WTC11 (cell line): Measurements from ENCODE around the gene RNF31. TPM values are rescaled to one million over a fixed set of nuclear protein-coding genes. Genes with fewer than 3 reads are reported as not detected.

Experiments
- ATAC-seq: fragments of 200-7000 bp; cut with Tn5 transposase; 2 replicates; pipeline ENCODE4 v1.10.0; 2021; ENCODE audit warnings: mild to moderate bottlenecking, moderate library complexity
- CTCF ChIA-PET: fragments of 300-600 bp; sonication (Branson Sonifier 250); formaldehyde crosslinking; loops from one replicate; lab custom pipeline; 2021; ENCODE audit warnings: antibody characterized with exemption; lab: Charles Lee
- POLR2A ChIA-PET: fragments of 350-600 bp; sonication (Branson Sonifier 250); formaldehyde crosslinking; loops from one replicate; lab custom pipeline; 2021; ENCODE audit warnings: antibody characterized with exemption; lab: Charles Lee
- DNase-seq: peaks from one replicate; pipeline ENCODE4 v3.0.0; 2021; ENCODE audit warnings: low spot score
- H3K27ac Mint-ChIP-seq: 2 replicates; pipeline ENCODE4 v1.8.0; 2021; ENCODE audit warnings: mixed read lengths
- H3K27me3 Mint-ChIP-seq: 2 replicates; pipeline ENCODE4 v1.8.0; 2021; ENCODE audit warnings: low read depth, mild to moderate bottlenecking, moderate library complexity, mixed read lengths
- H3K36me3 Mint-ChIP-seq: 2 replicates; pipeline ENCODE4 v1.8.0; 2021; ENCODE audit warnings: mixed read lengths
- H3K4me1 Mint-ChIP-seq: 2 replicates; pipeline ENCODE4 v1.8.0; 2022; ENCODE audit warnings: mixed read lengths
- H3K4me3 Mint-ChIP-seq: 2 replicates; pipeline ENCODE4 v1.8.0; 2021; ENCODE audit warnings: mild to moderate bottlenecking, moderate library complexity, mixed read lengths
- H3K9me3 Mint-ChIP-seq: 2 replicates; pipeline ENCODE4 v1.8.0; 2021; ENCODE audit warnings: mixed read lengths
- CREB1 ChIP-seq: sonication (generic); formaldehyde crosslinking; IDR thresholded peaks from 2 replicates; pipeline ENCODE4 v1.8.0; 2023; ENCODE audit warnings: mild to moderate bottlenecking, missing genetic modification reagents
- GABPB1 ChIP-seq: sonication (generic); formaldehyde crosslinking; IDR thresholded peaks from 2 replicates; pipeline ENCODE4 v1.8.1; 2023; ENCODE audit warnings: mild to moderate bottlenecking, missing genetic modification reagents
- KAT7 ChIP-seq: sonication (generic); formaldehyde crosslinking; IDR thresholded peaks from 2 replicates; pipeline ENCODE4 v1.8.1; 2023; ENCODE audit warnings: missing genetic modification reagents, mild to moderate bottlenecking, borderline replicate concordance
- NFE2L1 ChIP-seq: sonication (generic); formaldehyde crosslinking; IDR thresholded peaks from 2 replicates; pipeline ENCODE4 v1.8.1; 2023; ENCODE audit warnings: missing genetic modification reagents
- RELA ChIP-seq: sonication (generic); formaldehyde crosslinking; IDR thresholded peaks from 2 replicates; pipeline ENCODE4 v1.8.1; 2022; ENCODE audit warnings: missing genetic modification reagents, mild to moderate bottlenecking, borderline replicate concordance
- SP1 ChIP-seq: sonication (generic); formaldehyde crosslinking; conservative IDR thresholded peaks from 2 replicates; pipeline ENCODE4 v1.8.1; 2022; ENCODE audit warnings: missing genetic modification reagents
- ZNF219 ChIP-seq: sonication (generic); formaldehyde crosslinking; IDR thresholded peaks from 2 replicates; pipeline ENCODE4 v1.8.0; 2023; ENCODE audit warnings: missing genetic modification reagents, mild to moderate bottlenecking, borderline replicate concordance
- total RNA-seq: library from RNA; stranded (reverse); gene quantifications from 3 replicates; pipeline ENCODE4 v1.2.3, GENCODE V29; 2021
- TF ChIP-seq, protein P1 (sequence below): sonication (generic); formaldehyde crosslinking; IDR thresholded peaks from 2 replicates; pipeline ENCODE4 v1.8.0; 2022; ENCODE audit warnings: mild to moderate bottlenecking, missing genetic modification reagents
- TF ChIP-seq, protein P2 (sequence below): sonication (generic); formaldehyde crosslinking; IDR thresholded peaks from 2 replicates; pipeline ENCODE4 v1.8.0; 2022; ENCODE audit warnings: missing genetic modification reagents
- TF ChIP-seq, protein P3 (sequence below): sonication (generic); formaldehyde crosslinking; IDR thresholded peaks from 2 replicates; pipeline ENCODE4 v1.8.1; 2022; ENCODE audit warnings: low read depth, missing genetic modification reagents, borderline replicate concordance
- TF ChIP-seq, protein P4 (sequence below): sonication (generic); formaldehyde crosslinking; IDR thresholded peaks from 2 replicates; pipeline ENCODE4 v1.8.0; 2023; ENCODE audit warnings: mild to moderate bottlenecking, missing genetic modification reagents
- TF ChIP-seq, protein P5 (sequence below): fragments of 250-450 bp; sonication (Bioruptor Pico); IDR thresholded peaks from 2 replicates; pipeline ENCODE4 v1.9.0; 2021; ENCODE audit warnings: mild to moderate bottlenecking, borderline replicate concordance
- TF ChIP-seq, protein P6 (sequence below): sonication (generic); formaldehyde crosslinking; IDR thresholded peaks from 2 replicates; pipeline ENCODE4 v1.8.0; 2023; ENCODE audit warnings: missing genetic modification reagents, mild to moderate bottlenecking, borderline replicate concordance
- TF ChIP-seq, protein P7 (sequence below): sonication (generic); formaldehyde crosslinking; IDR thresholded peaks from 2 replicates; pipeline ENCODE4 v1.8.1; 2023; ENCODE audit warnings: mild to moderate bottlenecking, missing genetic modification reagents
- TF ChIP-seq, protein P8 (sequence below): sonication (generic); formaldehyde crosslinking; IDR thresholded peaks from 2 replicates; pipeline ENCODE4 v1.8.1; 2023; ENCODE audit warnings: mild to moderate bottlenecking, missing genetic modification reagents, moderate library complexity

Gene RNF31
- total RNA-seq, 1 experiment from 2014 or later, result 86.2 TPM

DNA sequence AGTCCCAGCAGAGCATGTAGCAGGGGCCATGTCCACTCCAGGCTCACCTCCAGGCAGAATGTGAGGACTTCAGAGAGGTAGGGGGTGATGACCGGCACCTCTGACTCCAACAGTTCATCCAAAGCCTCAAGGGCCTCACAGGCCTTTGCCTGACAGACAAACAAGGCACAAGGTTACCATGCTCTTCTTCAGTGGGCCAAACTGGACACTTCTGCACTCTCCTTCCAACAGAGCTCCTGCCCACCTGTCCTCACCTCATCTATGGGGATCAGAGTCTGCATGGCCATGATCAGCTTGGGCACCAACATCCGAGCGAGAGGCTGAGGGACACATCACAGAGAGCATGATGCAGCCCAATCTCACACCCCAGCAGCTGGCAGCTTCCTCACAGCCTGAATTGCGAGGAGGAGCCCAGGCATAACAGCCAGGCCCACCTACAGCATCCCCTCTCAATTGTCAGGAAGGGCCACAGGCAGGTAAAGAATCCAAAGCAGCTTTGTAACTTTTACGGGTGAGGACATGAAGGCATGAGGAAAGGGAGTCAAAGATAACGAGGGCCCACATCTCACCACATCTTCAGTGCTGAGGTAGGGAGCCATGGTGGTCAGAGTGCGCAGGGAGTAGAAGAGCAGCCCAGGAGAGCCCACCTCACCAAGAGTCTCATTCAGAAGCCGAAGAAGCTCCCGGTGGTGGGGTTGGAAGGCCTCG, 39.7 kb downstream of the RNF31 start:
- Mint-ChIP-seq H3K27me3 (no peaks in the 10 kb centered on the region), H3K9me3 (no peaks in the 10 kb centered on the region), H3K4me3 (peak overlapping the region; percentile 89), H3K36me3 (peaks cover 33% of the 10 kb centered on the region), H3K27ac (no peak overlapping the region)
- ChIA-PET POLR2A (no interaction called here), CTCF (interaction anchor here (3.3 kb wide), 1 partner anchor 26 kb away, joined by 24 read pairs; the partner anchor contains the start of gene IRF9)
- DNase-seq, result no peak
- TF ChIP-seq, protein P1, sequence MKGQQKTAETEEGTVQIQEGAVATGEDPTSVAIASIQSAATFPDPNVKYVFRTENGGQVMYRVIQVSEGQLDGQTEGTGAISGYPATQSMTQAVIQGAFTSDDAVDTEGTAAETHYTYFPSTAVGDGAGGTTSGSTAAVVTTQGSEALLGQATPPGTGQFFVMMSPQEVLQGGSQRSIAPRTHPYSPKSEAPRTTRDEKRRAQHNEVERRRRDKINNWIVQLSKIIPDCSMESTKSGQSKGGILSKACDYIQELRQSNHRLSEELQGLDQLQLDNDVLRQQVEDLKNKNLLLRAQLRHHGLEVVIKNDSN (CRISPR knock-in tag), result no peak
- TF ChIP-seq, protein P2, sequence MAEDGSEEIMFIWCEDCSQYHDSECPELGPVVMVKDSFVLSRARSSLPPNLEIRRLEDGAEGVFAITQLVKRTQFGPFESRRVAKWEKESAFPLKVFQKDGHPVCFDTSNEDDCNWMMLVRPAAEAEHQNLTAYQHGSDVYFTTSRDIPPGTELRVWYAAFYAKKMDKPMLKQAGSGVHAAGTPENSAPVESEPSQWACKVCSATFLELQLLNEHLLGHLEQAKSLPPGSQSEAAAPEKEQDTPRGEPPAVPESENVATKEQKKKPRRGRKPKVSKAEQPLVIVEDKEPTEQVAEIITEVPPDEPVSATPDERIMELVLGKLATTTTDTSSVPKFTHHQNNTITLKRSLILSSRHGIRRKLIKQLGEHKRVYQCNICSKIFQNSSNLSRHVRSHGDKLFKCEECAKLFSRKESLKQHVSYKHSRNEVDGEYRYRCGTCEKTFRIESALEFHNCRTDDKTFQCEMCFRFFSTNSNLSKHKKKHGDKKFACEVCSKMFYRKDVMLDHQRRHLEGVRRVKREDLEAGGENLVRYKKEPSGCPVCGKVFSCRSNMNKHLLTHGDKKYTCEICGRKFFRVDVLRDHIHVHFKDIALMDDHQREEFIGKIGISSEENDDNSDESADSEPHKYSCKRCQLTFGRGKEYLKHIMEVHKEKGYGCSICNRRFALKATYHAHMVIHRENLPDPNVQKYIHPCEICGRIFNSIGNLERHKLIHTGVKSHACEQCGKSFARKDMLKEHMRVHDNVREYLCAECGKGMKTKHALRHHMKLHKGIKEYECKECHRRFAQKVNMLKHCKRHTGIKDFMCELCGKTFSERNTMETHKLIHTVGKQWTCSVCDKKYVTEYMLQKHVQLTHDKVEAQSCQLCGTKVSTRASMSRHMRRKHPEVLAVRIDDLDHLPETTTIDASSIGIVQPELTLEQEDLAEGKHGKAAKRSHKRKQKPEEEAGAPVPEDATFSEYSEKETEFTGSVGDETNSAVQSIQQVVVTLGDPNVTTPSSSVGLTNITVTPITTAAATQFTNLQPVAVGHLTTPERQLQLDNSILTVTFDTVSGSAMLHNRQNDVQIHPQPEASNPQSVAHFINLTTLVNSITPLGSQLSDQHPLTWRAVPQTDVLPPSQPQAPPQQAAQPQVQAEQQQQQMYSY (CRISPR knock-in tag), result no peak
- TF ChIP-seq, protein P3, sequence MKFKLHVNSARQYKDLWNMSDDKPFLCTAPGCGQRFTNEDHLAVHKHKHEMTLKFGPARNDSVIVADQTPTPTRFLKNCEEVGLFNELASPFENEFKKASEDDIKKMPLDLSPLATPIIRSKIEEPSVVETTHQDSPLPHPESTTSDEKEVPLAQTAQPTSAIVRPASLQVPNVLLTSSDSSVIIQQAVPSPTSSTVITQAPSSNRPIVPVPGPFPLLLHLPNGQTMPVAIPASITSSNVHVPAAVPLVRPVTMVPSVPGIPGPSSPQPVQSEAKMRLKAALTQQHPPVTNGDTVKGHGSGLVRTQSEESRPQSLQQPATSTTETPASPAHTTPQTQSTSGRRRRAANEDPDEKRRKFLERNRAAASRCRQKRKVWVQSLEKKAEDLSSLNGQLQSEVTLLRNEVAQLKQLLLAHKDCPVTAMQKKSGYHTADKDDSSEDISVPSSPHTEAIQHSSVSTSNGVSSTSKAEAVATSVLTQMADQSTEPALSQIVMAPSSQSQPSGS (CRISPR knock-in tag), result no peak
- TF ChIP-seq SP1 (CRISPR knock-in tag), result no peak
- TF ChIP-seq, protein P4, sequence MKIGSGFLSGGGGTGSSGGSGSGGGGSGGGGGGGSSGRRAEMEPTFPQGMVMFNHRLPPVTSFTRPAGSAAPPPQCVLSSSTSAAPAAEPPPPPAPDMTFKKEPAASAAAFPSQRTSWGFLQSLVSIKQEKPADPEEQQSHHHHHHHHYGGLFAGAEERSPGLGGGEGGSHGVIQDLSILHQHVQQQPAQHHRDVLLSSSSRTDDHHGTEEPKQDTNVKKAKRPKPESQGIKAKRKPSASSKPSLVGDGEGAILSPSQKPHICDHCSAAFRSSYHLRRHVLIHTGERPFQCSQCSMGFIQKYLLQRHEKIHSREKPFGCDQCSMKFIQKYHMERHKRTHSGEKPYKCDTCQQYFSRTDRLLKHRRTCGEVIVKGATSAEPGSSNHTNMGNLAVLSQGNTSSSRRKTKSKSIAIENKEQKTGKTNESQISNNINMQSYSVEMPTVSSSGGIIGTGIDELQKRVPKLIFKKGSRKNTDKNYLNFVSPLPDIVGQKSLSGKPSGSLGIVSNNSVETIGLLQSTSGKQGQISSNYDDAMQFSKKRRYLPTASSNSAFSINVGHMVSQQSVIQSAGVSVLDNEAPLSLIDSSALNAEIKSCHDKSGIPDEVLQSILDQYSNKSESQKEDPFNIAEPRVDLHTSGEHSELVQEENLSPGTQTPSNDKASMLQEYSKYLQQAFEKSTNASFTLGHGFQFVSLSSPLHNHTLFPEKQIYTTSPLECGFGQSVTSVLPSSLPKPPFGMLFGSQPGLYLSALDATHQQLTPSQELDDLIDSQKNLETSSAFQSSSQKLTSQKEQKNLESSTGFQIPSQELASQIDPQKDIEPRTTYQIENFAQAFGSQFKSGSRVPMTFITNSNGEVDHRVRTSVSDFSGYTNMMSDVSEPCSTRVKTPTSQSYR (CRISPR knock-in tag), result no peak
- TF ChIP-seq, protein P5, sequence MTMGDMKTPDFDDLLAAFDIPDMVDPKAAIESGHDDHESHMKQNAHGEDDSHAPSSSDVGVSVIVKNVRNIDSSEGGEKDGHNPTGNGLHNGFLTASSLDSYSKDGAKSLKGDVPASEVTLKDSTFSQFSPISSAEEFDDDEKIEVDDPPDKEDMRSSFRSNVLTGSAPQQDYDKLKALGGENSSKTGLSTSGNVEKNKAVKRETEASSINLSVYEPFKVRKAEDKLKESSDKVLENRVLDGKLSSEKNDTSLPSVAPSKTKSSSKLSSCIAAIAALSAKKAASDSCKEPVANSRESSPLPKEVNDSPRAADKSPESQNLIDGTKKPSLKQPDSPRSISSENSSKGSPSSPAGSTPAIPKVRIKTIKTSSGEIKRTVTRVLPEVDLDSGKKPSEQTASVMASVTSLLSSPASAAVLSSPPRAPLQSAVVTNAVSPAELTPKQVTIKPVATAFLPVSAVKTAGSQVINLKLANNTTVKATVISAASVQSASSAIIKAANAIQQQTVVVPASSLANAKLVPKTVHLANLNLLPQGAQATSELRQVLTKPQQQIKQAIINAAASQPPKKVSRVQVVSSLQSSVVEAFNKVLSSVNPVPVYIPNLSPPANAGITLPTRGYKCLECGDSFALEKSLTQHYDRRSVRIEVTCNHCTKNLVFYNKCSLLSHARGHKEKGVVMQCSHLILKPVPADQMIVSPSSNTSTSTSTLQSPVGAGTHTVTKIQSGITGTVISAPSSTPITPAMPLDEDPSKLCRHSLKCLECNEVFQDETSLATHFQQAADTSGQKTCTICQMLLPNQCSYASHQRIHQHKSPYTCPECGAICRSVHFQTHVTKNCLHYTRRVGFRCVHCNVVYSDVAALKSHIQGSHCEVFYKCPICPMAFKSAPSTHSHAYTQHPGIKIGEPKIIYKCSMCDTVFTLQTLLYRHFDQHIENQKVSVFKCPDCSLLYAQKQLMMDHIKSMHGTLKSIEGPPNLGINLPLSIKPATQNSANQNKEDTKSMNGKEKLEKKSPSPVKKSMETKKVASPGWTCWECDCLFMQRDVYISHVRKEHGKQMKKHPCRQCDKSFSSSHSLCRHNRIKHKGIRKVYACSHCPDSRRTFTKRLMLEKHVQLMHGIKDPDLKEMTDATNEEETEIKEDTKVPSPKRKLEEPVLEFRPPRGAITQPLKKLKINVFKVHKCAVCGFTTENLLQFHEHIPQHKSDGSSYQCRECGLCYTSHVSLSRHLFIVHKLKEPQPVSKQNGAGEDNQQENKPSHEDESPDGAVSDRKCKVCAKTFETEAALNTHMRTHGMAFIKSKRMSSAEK (CRISPR knock-in tag), result no peak
- no peak for TF ChIP-seq KAT7 (CRISPR knock-in tag)
- TF ChIP-seq, protein P6, sequence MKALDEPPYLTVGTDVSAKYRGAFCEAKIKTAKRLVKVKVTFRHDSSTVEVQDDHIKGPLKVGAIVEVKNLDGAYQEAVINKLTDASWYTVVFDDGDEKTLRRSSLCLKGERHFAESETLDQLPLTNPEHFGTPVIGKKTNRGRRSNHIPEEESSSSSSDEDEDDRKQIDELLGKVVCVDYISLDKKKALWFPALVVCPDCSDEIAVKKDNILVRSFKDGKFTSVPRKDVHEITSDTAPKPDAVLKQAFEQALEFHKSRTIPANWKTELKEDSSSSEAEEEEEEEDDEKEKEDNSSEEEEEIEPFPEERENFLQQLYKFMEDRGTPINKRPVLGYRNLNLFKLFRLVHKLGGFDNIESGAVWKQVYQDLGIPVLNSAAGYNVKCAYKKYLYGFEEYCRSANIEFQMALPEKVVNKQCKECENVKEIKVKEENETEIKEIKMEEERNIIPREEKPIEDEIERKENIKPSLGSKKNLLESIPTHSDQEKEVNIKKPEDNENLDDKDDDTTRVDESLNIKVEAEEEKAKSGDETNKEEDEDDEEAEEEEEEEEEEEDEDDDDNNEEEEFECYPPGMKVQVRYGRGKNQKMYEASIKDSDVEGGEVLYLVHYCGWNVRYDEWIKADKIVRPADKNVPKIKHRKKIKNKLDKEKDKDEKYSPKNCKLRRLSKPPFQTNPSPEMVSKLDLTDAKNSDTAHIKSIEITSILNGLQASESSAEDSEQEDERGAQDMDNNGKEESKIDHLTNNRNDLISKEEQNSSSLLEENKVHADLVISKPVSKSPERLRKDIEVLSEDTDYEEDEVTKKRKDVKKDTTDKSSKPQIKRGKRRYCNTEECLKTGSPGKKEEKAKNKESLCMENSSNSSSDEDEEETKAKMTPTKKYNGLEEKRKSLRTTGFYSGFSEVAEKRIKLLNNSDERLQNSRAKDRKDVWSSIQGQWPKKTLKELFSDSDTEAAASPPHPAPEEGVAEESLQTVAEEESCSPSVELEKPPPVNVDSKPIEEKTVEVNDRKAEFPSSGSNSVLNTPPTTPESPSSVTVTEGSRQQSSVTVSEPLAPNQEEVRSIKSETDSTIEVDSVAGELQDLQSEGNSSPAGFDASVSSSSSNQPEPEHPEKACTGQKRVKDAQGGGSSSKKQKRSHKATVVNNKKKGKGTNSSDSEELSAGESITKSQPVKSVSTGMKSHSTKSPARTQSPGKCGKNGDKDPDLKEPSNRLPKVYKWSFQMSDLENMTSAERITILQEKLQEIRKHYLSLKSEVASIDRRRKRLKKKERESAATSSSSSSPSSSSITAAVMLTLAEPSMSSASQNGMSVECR (CRISPR knock-in tag), result no peak
- no peak for TF ChIP-seq NFE2L1 (CRISPR knock-in tag)
- TF ChIP-seq, protein P7, sequence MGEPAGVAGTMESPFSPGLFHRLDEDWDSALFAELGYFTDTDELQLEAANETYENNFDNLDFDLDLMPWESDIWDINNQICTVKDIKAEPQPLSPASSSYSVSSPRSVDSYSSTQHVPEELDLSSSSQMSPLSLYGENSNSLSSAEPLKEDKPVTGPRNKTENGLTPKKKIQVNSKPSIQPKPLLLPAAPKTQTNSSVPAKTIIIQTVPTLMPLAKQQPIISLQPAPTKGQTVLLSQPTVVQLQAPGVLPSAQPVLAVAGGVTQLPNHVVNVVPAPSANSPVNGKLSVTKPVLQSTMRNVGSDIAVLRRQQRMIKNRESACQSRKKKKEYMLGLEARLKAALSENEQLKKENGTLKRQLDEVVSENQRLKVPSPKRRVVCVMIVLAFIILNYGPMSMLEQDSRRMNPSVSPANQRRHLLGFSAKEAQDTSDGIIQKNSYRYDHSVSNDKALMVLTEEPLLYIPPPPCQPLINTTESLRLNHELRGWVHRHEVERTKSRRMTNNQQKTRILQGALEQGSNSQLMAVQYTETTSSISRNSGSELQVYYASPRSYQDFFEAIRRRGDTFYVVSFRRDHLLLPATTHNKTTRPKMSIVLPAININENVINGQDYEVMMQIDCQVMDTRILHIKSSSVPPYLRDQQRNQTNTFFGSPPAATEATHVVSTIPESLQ (CRISPR knock-in tag), result no peak
- TF ChIP-seq CREB1 (CRISPR knock-in tag), result no peak
- no peak for TF ChIP-seq ZNF219 (CRISPR knock-in tag)
- no peak for TF ChIP-seq RELA (CRISPR knock-in tag)
- no peak for TF ChIP-seq GABPB1 (CRISPR knock-in tag)
- TF ChIP-seq, protein P8, sequence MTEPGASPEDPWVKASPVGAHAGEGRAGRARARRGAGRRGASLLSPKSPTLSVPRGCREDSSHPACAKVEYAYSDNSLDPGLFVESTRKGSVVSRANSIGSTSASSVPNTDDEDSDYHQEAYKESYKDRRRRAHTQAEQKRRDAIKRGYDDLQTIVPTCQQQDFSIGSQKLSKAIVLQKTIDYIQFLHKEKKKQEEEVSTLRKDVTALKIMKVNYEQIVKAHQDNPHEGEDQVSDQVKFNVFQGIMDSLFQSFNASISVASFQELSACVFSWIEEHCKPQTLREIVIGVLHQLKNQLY, result no peak
- TF ChIP-seq, all 79 proteins: peak for 0
- no peak for ATAC-seq
- peaks cover 16% of the 10 kb centered on the region for H3K4me1 Mint-ChIP-seq
